ENCODE results near the gene USF2.
A peak's percentile ranks its signal among the peaks of the same experiment; 100 is the strongest.
"Not testable (repeated sequence)": the region's sequence is repeated elsewhere in the genome, so short reads cannot be mapped to it uniquely, and the experiment has no call there.

Gene USF2, protein sequence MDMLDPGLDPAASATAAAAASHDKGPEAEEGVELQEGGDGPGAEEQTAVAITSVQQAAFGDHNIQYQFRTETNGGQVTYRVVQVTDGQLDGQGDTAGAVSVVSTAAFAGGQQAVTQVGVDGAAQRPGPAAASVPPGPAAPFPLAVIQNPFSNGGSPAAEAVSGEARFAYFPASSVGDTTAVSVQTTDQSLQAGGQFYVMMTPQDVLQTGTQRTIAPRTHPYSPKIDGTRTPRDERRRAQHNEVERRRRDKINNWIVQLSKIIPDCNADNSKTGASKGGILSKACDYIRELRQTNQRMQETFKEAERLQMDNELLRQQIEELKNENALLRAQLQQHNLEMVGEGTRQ

DNA sequence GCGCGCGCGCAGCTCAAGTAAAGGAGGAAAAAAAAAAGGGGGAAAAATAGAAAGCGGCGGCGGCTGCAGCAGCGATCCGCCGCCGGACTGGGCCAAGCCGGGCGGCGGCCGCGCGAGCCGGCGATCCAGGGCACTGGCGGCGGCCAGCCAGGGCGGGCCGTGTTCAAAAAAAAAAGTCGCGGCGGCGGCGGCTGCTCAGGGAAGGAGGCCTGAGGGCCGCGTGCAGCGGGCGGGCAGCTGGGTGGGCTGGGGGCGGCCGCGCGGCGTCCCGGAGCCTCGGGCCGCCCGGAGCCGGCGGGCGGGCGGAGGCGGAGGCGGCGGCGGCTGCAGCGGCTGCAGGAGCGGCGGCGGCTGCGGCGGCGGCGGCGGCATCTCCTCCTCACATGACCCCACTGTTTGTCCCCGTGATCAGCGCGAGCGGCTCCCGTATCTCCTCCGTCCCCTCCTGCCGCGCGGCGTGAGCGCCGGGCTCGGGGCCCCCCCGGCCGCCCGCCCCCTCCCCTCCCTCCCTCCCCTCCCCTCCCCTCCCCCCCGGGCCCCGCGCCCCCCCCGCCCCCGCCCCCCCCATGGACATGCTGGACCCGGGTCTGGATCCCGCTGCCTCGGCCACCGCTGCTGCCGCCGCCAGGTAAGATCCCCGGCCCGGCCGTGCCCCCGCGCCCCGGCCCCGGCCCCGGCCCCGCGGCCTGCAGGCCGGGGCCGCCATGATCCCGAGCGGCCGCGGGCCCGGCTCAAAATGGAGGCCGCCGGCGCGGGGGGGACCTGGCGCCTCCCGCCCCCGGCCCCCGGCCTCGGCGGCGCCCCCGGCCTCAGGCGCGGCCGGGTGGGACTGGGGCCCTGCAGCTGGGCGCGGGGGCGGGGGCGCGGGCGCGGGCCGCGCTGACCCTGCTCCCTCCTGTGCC is at the start of gene USF2:
USF2 (plus strand) TSS at position 427 of the 902 bp plus-strand sequence; CDS start at position 567, 140 bp downstream.
- peak in 1 of 2 donors; percentile 62 for DNase-seq (ENCODE audit: low read depth in 2 of 2)

DNA sequence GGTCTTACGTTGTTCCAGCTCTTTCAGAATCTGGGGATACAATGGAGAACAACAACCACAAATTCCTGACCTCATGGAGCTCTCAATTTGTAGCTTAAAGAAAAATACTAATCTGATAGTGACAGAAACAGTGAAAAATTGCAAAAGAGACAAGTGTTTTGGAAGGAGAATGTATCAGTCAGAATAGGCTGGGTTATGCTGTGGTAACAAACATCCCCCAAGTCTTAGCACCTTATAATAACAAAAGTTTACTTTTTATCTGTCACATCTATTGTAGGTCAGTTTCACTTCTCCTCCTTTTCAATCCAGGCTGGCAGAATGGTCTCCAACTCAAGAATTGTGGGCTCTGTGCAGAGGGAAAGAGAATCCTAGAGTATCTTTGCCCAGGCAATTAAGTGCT is 49.8 kb upstream of the USF2 start:
- DNase-seq (ENCODE audit: low read depth in 2 of 2), result no peak

DNA sequence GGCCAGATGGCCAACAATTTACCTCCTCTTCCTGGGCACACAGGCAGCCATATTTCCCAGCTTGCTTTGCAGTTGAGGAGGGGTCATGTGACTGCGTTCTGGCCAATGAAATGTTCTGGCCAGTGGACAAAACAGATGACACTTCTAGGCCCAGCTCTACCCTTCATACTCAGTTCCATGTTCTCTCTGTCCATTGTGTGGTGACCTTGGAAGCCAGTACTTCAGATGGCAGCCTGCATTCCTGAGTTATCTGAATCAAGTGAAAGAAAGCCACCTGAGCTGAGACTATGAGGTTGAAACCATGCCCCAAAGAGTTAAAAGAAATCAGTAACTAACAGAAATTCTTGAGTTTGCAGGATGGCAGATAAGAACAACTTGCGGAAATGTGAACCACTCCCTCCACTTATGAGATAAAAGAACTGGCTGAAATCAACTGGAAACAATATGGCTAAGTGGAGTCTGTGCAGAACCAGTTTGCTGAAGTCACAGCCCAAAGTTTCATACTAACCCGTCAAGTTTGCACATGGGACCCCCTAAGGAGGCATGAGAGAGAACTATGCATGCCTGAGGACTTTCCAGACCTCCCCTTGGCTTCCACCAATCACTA is 48.3 kb upstream of the USF2 start:
- DNase-seq (ENCODE audit: low read depth in 2 of 2), result no peak

DNA sequence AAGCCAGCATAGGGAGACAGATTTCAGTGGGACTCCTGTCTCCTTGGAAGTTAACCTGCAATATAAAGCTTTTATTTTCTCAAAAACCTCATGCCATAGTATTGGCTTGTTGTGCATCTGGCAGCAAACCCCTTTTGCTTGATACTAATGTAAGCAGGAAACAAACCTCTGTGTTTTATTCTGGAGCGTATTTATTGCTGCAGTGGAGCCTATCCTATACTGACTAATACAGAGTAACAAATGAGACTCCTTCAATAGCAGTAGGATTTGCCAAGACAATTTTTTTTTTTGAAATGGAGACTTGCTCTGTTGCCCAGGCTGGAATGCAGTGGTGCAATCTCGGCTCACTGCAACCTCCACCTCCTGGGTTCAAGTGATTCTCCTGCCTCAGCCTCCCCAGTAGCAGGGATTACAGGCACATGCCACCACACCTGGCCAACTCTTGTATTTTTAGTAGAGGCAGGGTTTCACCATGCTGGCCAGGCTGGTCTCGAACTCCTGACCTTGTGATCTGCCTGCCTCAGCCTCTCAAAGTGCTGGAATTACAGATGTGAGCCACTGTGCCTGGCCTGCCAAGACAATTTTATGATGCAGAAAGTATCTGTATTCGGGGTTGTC is 47.7 kb upstream of the USF2 start:
- DNase-seq (ENCODE audit: low read depth in 2 of 2), result not testable (repeated sequence)

DNA sequence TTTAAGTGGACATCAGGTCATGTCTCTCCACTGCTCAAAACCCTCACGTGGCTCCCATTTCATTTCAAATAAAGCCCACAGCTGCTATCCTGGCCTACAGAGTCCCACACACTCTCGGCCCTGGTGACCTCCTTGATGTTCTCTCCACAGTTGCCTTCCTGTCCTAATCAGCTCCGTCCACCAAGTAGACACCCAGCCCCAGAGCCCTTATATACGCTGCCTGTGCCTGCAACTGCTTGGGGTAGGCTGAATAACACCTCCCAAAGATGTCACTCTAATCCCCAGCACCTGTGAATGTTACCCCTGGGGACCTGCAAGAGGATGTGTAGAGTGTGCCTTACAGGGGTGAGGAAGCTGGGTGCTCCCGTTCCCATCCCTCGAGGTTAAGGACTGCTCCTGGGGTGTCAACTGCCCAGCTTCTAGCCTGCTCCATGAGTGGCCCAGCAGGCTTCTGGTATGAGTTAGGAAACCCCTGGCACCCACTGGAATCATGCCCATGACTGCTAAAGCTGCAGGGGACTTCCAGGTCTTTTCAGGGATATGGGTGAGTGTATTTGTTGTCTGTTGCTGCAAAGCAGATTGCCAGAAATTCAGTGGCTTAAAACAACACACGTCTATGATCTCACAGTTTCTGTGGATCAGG is 46.3 kb upstream of the USF2 start:
- no peak for DNase-seq (ENCODE audit: low read depth in 2 of 2)

DNA sequence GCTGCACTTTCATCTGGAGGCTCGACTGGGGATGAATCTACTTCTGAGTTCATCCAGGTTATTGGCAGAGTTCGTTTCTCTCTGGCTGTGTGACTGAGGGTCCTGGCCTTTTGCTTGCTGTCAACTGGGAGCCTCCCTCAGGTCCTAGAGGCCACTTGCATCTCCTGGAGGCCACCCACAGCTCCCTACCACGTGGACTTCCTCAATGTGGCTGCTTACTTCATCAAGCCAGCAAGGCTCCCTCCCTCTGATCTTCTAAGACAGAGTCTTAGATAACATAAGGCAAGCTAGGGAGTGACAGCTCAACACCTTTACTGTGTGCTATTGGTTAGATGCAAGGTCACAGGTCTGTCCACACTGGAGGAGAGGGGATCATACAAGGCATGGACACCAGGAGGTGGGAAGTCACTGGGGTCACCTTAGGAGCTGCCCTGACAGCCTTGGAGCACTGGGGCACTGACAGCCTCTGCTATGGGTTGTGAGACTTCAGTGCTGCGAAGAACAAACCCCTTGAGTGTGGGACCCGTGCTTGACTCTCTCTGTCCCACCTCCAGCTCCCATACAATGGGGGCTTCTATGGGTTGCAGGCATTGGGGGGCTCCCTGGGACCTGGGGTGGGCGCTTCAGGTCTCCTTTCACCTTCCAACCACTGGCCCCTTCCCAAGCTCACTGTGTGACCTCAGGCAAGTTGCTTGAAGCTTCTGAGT is 45.5 kb upstream of the USF2 start:
- no peak for DNase-seq (ENCODE audit: low read depth in 2 of 2)

DNA sequence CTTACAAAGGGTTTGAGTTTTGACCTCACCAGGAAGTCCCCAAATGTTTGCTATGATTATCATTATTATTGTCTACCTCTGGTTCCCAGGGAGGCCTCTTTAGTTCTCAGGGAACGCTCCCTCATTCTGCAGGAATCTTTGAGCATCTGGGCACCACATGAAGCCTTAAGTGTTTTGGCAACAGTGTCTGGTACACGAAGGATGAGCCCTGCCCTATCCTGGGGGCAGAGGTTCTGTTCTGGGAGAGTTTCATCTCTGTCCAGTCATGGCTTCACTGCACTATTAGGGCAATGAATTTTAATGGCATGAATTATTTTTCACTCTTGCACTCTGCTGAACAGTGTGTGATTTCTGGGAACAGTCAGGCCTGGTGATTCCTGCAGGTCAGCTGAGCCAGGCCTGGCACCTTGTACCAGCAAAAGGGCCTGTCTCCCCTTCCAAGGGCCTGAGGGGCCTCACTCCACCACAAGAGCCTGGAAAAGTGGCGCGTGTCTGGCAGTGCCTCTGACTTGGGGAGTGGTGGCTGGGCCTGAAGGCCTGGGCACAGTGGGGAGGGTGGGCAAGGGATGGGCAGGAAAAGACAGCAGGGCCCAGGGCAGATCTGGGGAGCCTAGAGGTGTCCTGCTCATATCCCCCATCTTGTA is 44.8 kb upstream of the USF2 start:
- DNase-seq (ENCODE audit: low read depth in 2 of 2), result no peak

DNA sequence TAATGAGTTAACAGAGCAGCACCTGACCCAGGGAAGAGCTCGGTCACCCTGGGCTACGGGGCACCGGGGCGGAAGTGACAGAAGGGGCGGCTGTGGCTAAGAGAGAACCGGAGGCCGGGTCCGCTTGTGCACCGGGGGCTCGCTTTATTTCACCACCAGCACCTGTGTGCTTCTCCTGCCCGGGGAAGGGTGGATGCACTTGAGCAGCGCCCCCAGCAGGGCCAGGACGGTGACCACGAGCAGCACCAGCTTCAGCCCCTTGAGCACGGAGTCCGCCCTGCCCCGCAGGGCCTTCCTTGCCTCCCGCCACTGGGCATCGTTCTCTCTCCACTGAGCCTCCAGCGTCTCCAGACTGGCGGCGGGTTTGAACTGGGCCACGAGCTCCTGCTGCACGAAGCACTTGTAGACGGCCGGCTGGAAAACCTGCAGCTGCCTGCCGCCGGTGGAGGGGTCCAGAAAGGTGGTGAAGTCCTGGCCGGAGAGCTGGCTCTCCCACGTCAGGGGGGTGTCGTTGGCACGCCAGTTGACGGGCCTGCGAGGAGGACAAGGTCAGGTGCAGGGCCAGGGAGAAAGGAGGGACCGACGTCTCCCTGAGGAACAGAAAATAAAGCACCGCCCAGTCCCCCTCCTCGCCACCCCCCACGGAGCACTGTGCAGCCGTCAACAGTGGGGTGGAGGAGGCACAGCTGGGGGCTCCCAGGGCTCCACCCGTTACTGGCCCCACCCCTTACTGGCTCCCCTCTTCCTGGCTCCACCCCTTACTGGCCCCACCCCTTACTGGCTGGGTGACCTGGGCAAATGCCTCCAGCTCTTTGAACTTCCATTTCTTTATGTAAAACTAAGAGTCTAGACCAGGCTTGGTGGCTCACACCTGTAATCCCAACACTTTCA is 43.8 kb upstream of the USF2 start:
- DNase-seq (ENCODE audit: low read depth in 2 of 2), result no peak

DNA sequence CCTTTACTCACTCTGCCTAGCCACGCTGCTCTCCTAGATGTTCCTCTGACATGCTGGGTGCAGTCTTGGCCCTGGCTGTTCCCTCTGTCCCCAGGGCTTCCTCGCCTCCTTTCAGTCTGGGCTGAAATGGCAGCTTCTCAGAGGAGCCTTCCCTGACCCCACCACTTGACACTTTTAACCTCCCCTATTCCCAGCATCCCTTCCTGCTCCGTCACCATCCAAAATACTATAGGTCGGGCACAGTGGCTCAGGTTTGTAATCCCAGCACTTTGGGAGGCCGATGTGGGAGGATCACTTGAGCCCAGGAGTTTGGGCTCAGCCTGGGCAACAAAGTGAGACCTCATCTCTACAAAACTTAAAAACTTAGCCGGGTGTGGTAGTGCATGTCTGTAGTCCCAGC is 42.8 kb upstream of the USF2 start:
- DNase-seq (ENCODE audit: low read depth in 2 of 2), result no peak

DNA sequence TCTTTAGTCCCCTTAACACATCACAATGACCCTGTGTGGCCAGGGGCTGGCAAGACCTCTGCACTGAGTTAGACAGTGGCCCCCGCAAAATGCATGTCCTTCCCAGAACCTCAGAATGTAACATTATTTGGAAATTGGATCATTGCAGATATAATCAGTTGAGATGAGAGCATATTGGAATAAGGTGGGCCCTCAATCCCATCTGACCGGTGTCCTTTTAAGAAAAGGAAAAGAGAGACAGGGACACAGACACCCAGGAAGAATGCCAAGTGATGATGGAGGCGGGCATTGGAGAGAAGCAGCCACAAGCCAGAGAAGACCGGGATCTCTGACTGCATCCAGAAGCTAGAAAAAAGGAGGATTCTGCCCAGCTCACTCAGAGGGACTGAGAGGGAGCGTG is 42.0 kb upstream of the USF2 start:
- DNase-seq (ENCODE audit: low read depth in 2 of 2), result no peak

DNA sequence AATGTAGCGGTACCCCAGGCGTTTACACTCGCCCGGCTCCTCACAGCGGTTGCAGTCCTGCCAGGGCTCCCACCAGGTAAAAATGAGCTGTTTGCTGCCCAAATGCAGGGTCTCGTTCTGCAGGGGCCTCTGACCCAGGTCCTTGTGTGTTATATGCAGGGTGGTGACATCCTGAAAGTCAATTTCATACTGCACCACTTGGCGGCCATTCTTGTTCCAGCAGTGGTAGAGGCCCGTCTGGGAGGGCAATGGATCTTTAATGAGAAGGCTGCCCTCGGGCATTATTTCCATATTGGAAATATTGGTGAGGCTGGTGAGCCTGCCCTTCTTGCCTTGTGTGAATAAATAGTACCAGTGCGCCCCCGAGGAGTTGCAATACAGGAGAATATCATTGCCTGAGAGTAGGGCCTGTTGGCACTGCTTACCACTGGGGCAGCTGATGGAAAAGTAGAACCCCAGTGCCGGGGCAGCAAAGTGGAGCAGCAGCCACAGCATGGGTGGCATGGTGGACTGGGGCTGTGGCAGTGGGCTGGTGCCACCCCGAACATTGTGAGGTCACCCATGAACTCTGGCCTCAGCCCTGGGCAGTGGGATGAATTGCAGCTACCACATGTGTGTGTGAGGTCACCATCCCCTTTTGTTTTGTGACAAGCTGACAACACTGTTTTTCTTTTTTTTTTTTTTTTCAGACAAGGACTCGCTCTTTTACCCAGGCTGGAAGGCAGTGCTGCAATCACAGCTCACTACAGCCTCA is 40.4 kb upstream of the USF2 start, which contains the start of gene FAM187B:
FAM187B (minus strand) TSS at position 563 of the 754 bp plus-strand sequence; CDS start at position 504, 59 bp downstream.
- no peak for DNase-seq (ENCODE audit: low read depth in 2 of 2)

DNA sequence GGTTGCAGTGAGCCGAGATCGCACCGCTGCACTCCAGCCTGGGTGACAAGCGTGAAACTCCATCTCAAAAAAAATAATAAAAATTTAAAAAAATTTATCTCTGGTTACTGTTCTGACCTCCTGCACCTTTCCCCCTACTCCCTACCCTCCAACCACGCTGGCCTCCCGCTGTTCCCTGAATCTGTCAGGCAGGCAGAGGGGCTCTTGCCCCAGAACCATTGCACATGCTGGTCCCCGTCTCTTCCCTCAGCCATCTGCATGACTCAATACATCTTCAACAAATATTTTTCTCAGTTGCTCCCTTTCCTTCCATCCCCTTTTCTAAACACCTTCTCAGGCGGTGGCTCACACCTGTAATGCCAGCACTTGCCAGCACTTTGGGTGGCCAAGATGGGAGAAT is 39.2 kb upstream of the USF2 start:
- DNase-seq (ENCODE audit: low read depth in 2 of 2), result no peak

DNA sequence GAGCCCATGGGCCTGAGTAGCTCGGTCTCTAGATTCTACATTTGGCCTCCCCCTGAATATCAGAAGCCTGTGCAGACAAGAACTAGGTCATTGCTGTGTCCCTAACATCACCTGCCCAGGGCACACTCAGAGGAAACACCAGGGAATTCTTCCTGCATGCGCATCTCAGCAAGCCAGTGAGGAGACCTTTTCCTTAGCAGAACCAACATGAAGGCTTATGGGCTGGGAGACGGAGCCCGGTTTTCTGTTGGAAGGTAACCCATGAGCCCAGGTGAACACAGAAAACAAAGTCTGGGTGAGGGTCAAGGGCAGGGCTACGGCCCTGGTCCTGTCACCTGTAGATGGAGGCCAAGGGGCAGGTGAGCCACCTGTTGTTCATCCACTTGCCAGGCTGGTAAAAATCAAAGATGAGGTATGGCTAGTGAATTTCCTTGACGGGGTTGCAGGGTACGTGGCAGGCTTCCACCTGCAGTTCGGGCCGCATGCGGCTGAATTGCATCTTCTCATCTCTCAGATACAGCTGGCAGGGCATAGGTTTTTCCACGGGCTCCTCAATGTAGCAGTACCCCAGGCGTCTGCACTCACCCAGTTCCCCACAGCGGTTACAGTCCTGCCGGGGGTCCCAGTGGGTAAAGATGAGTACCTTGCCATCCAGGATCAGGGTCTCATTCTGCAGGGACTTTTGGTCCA is 36.7 kb upstream of the USF2 start:
- DNase-seq (ENCODE audit: low read depth in 2 of 2), result no peak

DNA sequence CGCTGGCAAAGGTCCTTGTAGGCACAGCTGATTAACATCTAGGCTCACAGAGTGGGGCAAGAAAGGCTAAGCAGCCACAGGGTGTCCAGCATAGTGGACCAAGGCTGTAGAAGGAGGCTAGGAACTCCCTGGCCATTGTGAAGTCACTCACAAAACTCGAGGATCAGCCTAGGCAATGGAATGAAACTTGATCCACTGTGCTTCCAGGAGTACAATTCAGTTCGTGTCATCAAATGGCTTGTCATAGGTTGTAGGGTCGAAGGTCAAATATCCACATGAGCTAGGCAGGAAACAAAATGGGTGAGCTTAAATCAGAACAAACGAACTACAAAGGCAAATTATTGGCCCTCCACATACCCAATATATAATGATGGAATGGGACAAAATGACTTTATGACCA is 35.9 kb upstream of the USF2 start:
- no peak for DNase-seq (ENCODE audit: low read depth in 2 of 2)

DNA sequence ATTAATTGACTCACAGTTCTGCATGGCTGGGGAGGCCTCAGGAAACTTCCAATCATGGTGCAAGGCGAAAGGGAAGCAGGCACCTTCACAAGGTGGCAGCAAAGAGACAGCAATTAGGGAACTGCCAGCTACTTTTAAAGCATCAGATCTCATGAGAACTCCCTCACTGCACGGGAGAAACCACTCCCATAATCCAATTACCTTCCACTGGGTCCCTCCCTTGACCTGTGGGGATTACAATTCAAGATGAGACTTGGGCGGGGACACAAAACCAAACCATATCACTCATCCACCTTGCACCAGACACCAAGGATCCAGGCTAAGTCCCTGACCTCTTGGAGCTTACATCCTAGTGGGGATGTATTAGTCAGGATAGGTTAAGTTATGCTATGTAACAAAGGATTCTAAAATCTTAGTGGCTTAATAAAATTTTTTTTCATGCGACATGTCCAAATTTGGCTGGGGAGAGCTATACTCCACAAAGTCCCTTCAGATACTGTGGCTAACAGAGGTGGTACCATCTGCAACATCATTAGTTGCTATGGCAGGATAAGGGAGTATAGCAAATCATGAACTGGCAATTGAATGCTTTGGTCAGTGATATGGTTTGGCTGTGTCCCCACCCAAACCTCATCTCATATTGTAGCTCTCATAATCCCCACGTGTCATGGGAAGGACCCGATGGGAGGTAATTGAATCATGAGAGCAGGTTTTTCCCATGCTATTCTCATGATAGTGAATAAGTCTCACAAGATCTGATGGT is 31.9 kb upstream of the USF2 start:
- no peak for DNase-seq (ENCODE audit: low read depth in 2 of 2)

DNA sequence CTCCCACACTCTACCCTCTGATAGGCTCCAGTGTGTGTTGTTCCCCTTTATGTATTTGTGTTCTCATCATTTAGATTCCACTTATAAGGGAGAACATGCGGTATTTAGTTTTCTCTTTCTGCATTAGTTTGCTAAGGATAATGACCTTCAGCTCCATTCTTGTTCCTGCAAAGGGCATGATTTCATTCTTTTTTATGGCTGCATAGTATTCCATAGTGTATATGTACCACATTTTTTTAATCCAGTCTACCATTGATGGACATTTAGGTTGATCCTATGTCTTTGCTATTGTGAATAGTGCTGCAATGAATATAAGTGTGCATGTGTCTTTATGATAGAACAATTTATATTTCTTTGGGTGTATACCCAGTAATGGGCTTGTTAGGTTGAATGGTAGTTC is 29.2 kb upstream of the USF2 start:
- not testable (repeated sequence) for DNase-seq (ENCODE audit: low read depth in 2 of 2)

DNA sequence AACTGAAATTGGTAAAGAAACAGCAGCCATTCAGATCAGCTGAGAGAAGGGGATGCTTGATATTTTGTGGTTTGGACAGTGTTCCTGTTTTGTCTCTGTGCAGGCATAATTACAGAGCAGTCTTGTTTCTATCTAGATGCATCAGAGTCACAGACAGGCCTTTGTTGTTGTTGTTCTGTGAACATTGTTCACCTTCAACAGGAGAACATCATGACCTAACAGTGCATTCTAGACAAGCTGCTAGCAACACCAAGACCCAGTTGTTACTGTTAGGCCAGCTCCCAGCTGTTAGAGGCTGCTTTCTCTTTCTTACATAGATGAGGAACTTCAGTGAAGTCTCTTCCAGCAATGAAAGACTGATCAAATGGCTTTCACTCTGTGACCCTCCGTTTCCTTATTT is 28.4 kb upstream of the USF2 start:
- DNase-seq (ENCODE audit: low read depth in 2 of 2), result no peak

Measured in stimulated activated CD4-positive, alpha-beta T cell treated with anti-CD3 and anti-CD28 coated beads, Interleukin-1b, Interleukin-23, amount 100 ng/mL, for 4 hours (primary cell).